Heart right ventricle (tissue), 16 donors: ENCODE results near the gene SRGAP1. TPM values are rescaled to one million over a fixed set of nuclear protein-coding genes. Genes with fewer than 3 reads are reported as not detected.

ENCODE experiments used
- ATAC-seq, 8 donors: fragments of 200-7000 bp; cut with Tn5 transposase; one replicate each; pipeline ENCODE4 v1.9.1; 2020; ENCODE audit warnings: mild to moderate bottlenecking in 8 of 8, moderate library complexity in 8 of 8, moderate number of reproducible peaks in 1 of 8
- DNase-seq, 2 donors: peaks; one replicate each; pipeline ENCODE4 v3.0.0-alpha.2; 2020
- H3K27ac ChIP-seq, 10 donors: fragments of 200-600 bp; sonication (generic) in 2 of 10; one replicate each; pipeline versions ENCODE4 v1.5.0 to v1.8.0; 2020 to 2022; ENCODE audit warnings: mild to moderate bottlenecking in 3 of 10
- H3K27me3 ChIP-seq, 7 donors: fragments of 200-600 bp; one replicate each; pipeline ENCODE4 v1.8.0; 2021 to 2022; ENCODE audit warnings: mild to moderate bottlenecking in 2 of 7
- H3K36me3 ChIP-seq, 9 donors: fragments of 200-600 bp; sonication (generic) in 1 of 9; one replicate each; pipeline versions ENCODE4 v1.5.0 to v1.8.0; 2020 to 2022; ENCODE audit warnings: mild to moderate bottlenecking in 2 of 9
- H3K4me1 ChIP-seq, 9 donors: fragments of 200-600 bp; sonication (generic) in 1 of 9; one replicate each; pipeline versions ENCODE4 v1.5.0 to v1.8.0; 2020 to 2022; ENCODE audit warnings: mild to moderate bottlenecking in 4 of 9
- H3K4me3 ChIP-seq, 10 donors: fragments of 200-600 bp; sonication (generic) in 2 of 10; one replicate each; pipeline versions ENCODE4 v1.5.0 to v1.8.0; 2020 to 2022; ENCODE audit warnings: mild to moderate bottlenecking in 7 of 10, moderate library complexity in 2 of 10
- H3K9me3 ChIP-seq, 11 donors: fragments of 200-600 bp in 10 of 11; sonication (generic) in 2 of 11; one replicate each; pipeline versions ENCODE4 v1.5.0 to v1.8.0; 2013 to 2022; ENCODE audit warnings: mild to moderate bottlenecking in 2 of 11, control low read depth in 1 of 11, moderate library complexity in 1 of 11
- CTCF ChIP-seq, 9 donors: fragments of 200-600 bp; sonication (generic) in 2 of 9; IDR thresholded peaks; one replicate each; pipeline versions ENCODE4 v1.5.0 to v1.8.0; 2021 to 2022; ENCODE audit warnings: antibody characterized with exemption in 9 of 9, mild to moderate bottlenecking in 5 of 9, moderate library complexity in 1 of 9
- WGBS, 2 donors: extraction: QIAGEN DNeasy Blood & Tissue Kit; methylation state at CpG; one replicate each; pipeline ENCODE4 v1.1.7; 2013; ENCODE audit warnings: inconsistent platforms in 1 of 2; 5-methylcytosine and 5-hydroxymethylcytosine counted together
- intact Hi-C, 10 donors: fragments of 100-400 bp; cut with DNase I; formaldehyde crosslinking; loops; one replicate each; pipeline versions ENCODE4 v1.11.1 to v1.14.2; 2022
- polyA plus RNA-seq, 2 donors: library from polyadenylated mRNA; stranded (reverse); fragments of 200-250 nt; gene quantifications; one replicate each; pipeline ENCODE4 v1.2.3, GENCODE V29; 2013
- total RNA-seq, 10 donors: library from RNA; stranded (reverse); fragmentation: NEBNext Ultra II Directional in 3 of 10; extraction: Animal tissue kit (Norgen Biotek cat#: 25700) in 3 of 10; gene quantifications; one replicate each; pipeline versions ENCODE4 v1.2.1 to v1.2.4, GENCODE V29; 2021 to 2023
- donor health status: Arrhythmogenic right ventricular cardiomyopathy.
- donor health status: ischemic (EF 13 %, LVEDD 7.1; RV severe dilation, severe dysfunction).
- donor health status: healthy with polysubstance abuse.
- donor health status: DM: no; HTN: yes; CAD: no.
- donor health status: DM: no; HTN: no; CAD: no.
- donor health status: ischemic (EF 25% LVEDD 6.9; RV normal size, moderate dysfunction).
- donor health status: ischemic (EF 25% LVEDD 5.7; RV mildly dilated, moderate dysfunction).
- donor health status: healthy.
- donor health status: DM: yes; HTN: yes; CAD: no.
- donor health status: Ischemic cardiomyopathy.
- donor health status: ischemic (EF 35%, LVEDD 5.7; RV mildly dilated, moderate dysfunction).
- donor health status: nonischemic (EF 11% LVEDD 7.7; RV severe dilation, severe dysfunction).
- donor health status: DM: yes; HTN: yes; CAD: no.
- donor health status: PGD.
- donor health status: ischemic (EF 29% LVEDD 5.4; RV normal size, mild dysfunction).
- donor health status: nonischemic (EF 23%, LVEDD 6.1; RV moderate dilation, normal function).

Gene SRGAP1
- total and polyA plus RNA-seq, 12 donors = 1.3 to 6.4 (median 3.6) TPM

DNA sequence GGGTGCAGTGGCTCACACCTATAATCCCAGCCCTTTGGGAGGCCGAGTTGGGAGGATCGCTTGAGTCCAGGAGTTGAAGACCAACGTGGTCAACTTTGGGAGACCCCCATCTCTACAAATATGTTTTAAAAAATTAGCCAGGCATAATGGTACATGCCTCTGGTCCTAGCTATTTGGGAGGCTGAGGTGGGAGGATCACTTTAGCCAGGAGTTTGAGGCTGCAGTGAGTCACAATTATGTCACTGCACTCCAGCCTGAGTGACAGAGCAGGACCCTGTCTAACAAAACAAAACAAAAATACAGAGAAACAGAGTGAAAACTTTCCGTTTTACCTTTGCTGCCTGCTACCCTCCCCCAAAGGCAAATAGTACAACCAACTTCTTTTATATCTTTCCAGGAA is 60.2 kb downstream of the SRGAP1 start:
- ATAC-seq (no peak), DNase-seq (no peak)
- Histone ChIP-seq H3K27ac (no peak overlapping the region), H3K4me3 (no peak overlapping the region), H3K4me1 (no peaks in the 10 kb centered on the region), H3K36me3 (no peaks in the 10 kb centered on the region), H3K27me3 (no peaks in the 10 kb centered on the region), H3K9me3 (peaks cover 0 to 22% (median 0%) of the 10 kb centered on the region in 11 donors)
- intact Hi-C loops = no loop called here
- no peak for TF ChIP-seq CTCF (IDR thresholded peaks at IDR 0.05)
- 95% methylated on average over 4 of the region's 4 CpGs for WGBS, 2 donors

DNA sequence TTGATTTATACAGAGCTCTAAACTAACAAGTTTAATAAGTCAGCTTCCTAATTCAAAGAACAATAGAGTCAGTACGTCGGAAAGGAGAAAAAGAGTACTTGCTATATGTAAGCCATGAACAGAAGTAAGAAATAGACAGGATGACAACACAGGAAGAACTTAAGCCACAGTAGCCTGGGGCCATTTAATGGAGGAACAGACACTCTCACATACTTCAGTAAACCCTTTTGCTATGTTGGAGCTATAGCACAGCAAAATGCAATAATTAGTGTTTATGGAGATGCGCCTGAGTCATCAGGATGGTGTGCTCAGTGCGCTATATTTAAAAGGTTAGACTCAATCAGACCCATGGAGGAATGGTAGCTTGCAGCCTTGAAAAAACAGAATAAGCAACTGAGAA is 61.0 kb downstream of the SRGAP1 start:
- H3K9me3 ChIP-seq = peaks cover 0 to 22% (median 0%) of the 10 kb centered on the region in 11 donors
- ATAC-seq = no peak
- intact Hi-C loops = no loop called here
- 88 to 92% methylated on average over 4 of the region's 4 CpGs for WGBS, 2 donors
- no peaks in the 10 kb centered on the region for H3K27me3 ChIP-seq
- no peaks in the 10 kb centered on the region for H3K36me3 ChIP-seq
- no peak for DNase-seq
- no peak overlapping the region for H3K27ac ChIP-seq
- no peak overlapping the region for H3K4me3 ChIP-seq
- TF ChIP-seq CTCF (IDR thresholded peaks at IDR 0.05) = no peak
- no peaks in the 10 kb centered on the region for H3K4me1 ChIP-seq

DNA sequence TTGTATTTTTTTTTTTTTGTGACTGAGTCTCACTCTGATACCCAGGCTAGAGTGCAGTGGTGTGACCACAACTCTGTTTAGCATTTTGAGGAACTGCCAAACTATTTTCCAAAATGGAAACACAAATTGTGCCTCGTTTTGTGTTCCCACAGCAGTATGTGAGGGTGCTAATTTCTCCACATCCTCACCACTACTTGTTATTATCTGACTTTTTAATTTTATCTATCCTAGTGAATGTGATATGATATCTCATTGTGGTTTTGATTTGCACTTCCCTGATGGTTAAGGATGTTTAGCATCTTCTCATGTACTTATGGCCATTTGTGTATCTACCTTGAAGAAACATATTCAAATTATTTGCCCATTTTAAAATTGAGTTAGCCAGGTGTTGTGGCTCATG is 62.4 kb downstream of the SRGAP1 start:
- Histone ChIP-seq H3K36me3 (no peaks in the 10 kb centered on the region), H3K4me3 (no peak overlapping the region), H3K9me3 (peaks cover 0 to 22% (median 0%) of the 10 kb centered on the region in 11 donors), H3K27ac (no peak overlapping the region), H3K4me1 (peaks cover 0 to 9% (median 7%) of the 10 kb centered on the region in 9 donors), H3K27me3 (no peaks in the 10 kb centered on the region)
- 94 to 96% methylated on average over 1 of the region's 1 CpG for WGBS, 2 donors
- ATAC-seq (no peak), DNase-seq (no peak)
- no peak for TF ChIP-seq CTCF (IDR thresholded peaks at IDR 0.05)
- intact Hi-C loops = no loop called here

DNA sequence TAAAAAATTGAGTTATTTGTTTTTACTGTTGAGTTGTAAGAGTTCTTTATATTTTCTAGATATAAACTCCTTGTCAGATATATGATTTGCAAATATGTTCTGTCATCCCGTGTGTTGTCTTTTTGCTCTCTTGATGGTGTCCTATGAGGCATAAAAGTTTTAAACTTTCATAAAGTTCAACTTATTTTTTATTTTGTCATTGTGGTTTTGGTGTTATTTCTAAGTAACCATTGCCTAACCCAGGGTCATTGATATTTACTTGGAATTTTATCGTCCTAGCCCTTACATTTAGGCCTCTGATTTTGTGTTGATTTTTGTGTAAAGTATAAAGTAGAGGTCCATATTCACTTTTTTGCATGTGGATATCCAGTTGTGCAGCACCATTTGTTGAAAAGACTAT is 63.1 kb downstream of the SRGAP1 start:
- no peaks in the 10 kb centered on the region for H3K36me3 ChIP-seq
- no peak for DNase-seq
- WGBS, 2 donors = 93 to 94% methylated on average over 2 of the region's 2 CpGs
- H3K9me3 ChIP-seq = peaks cover 0 to 22% (median 0%) of the 10 kb centered on the region in 11 donors
- H3K4me1 ChIP-seq = peaks cover 0 to 12% (median 8%) of the 10 kb centered on the region in 9 donors
- ATAC-seq = no peak
- H3K27ac ChIP-seq = no peak overlapping the region
- intact Hi-C loops = no loop called here
- H3K27me3 ChIP-seq = no peaks in the 10 kb centered on the region
- no peak overlapping the region for H3K4me3 ChIP-seq
- TF ChIP-seq CTCF (IDR thresholded peaks at IDR 0.05) = no peak
